Omental fat pad (tissue), 4 donors: ENCODE data around the gene COBLL1. TPM values are rescaled to one million over a fixed set of nuclear protein-coding genes. Genes with fewer than 3 reads are reported as not detected.

ENCODE experiments used
- ATAC-seq: fragments of 150-250 bp; one replicate; pipeline ENCODE4 v1.9.1; 2016; ENCODE audit warnings: mild to moderate bottlenecking, moderate library complexity; ENCODE audit not compliant: low FRiP score
- DNase-seq: peaks from one replicate; pipeline ENCODE4 v3.0.0-alpha.2; 2019; ENCODE audit warnings: low spot score
- total RNA-seq, 4 donors: library from RNA; depleted of rRNA; stranded (reverse); fragments of >200 nt; gene quantifications; one replicate each; pipeline ENCODE4 v1.1.0, GENCODE V29; 2016
- TF ChIP-seq, protein P1 (sequence below), 3 donors: fragments of 450-650 bp; IDR thresholded peaks; one replicate each; pipeline ENCODE4 v1.5.1; 2016 to 2017; ENCODE audit warnings: antibody characterized with exemption in 3 of 3, mild to moderate bottlenecking in 3 of 3, moderate library complexity in 2 of 3

COBLL1 gene
- total RNA-seq, 4 donors from 2014 or later: 38.1 to 114 (median 68.5) TPM

DNA sequence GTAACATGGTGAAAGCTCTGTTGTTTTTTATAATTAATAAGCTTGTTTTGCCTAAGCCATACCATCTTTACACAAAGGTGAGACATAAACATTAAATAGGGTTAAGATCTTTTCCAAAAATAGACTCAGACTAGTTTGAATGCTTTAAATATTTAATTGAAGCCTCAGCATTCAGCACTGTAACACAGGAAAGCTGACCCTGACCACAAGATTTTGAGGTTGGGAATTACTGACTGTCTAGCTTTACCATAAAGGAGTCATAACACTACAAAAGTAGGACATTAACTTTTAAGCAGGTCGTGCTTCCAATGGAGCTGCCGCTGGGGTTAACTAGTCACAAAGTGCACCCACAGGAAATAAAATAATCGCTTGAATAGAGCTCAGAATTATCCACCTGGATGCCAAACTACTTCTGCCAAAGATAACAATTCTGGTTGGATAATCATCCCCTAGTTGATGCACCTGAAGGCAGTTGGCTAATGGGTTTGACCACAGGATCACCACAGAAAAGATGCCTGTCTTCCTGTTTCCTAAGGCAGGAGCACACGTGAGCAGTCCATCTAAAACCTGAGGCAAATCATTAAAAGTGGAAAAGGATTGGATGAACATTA lies 106.2 kb downstream of the COBLL1 start:
- no peak for DNase-seq
- TF ChIP-seq, protein P1, sequence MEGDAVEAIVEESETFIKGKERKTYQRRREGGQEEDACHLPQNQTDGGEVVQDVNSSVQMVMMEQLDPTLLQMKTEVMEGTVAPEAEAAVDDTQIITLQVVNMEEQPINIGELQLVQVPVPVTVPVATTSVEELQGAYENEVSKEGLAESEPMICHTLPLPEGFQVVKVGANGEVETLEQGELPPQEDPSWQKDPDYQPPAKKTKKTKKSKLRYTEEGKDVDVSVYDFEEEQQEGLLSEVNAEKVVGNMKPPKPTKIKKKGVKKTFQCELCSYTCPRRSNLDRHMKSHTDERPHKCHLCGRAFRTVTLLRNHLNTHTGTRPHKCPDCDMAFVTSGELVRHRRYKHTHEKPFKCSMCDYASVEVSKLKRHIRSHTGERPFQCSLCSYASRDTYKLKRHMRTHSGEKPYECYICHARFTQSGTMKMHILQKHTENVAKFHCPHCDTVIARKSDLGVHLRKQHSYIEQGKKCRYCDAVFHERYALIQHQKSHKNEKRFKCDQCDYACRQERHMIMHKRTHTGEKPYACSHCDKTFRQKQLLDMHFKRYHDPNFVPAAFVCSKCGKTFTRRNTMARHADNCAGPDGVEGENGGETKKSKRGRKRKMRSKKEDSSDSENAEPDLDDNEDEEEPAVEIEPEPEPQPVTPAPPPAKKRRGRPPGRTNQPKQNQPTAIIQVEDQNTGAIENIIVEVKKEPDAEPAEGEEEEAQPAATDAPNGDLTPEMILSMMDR (IDR thresholded peaks at IDR 0.05): no peak
- ATAC-seq: no peak

GRCh38 chr2:164734196-164734595 lies 107.4 kb downstream of the COBLL1 start:
- TF ChIP-seq, protein P1 (IDR thresholded peaks at IDR 0.05): no peak
- ATAC-seq: no peak
- no peak for DNase-seq

DNA sequence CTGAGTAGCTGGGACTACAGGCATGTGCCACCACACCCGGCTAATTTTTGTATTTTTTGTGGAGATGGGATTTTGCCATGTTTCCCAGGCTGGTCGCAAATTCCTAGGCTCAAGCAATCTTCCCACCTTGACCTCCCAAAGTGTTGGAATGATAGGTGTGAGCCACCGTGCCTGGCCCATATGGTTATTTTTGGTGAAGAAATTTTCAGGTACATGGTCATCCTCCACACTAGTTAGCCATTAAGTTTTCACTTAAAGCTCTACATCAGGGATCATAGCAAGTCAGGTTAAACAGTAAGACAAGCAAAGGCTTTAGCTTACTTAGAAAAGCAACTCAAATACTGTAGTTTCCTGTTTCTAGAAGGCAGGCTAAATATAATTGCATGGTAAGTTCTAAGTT lies 116.1 kb downstream of the COBLL1 start:
- ATAC-seq (no peak), DNase-seq (no peak)
- TF ChIP-seq, protein P1 (IDR thresholded peaks at IDR 0.05): no peak

- no peak for ATAC-seq
- no peak for DNase-seq
- TF ChIP-seq, protein P1 (IDR thresholded peaks at IDR 0.05): no peak
Observed at GRCh38 chr2:164722616-164723338, 118.8 kb downstream of the COBLL1 start.

DNA sequence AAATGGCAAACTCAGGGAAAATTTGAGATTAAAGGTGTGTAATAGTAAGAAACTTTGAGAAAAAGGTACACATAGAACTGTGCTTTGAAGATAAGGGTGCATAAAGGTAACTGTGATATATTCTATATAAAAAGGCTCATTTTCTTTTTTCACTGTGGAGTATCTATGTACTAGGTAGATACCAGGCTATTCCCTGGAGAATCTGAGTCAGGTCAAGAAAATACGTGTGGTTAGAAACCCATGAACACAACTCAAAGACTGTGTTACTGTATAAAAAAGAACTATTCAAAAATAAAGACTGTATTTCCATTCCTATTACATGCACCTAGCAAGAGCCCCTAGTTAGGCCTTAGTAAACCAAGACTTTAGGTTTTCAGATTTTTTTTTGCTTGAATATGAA lies 120.2 kb downstream of the COBLL1 start:
- DNase-seq (no peak), ATAC-seq (no peak)
- TF ChIP-seq, protein P1 (IDR thresholded peaks at IDR 0.05): no peak

DNA sequence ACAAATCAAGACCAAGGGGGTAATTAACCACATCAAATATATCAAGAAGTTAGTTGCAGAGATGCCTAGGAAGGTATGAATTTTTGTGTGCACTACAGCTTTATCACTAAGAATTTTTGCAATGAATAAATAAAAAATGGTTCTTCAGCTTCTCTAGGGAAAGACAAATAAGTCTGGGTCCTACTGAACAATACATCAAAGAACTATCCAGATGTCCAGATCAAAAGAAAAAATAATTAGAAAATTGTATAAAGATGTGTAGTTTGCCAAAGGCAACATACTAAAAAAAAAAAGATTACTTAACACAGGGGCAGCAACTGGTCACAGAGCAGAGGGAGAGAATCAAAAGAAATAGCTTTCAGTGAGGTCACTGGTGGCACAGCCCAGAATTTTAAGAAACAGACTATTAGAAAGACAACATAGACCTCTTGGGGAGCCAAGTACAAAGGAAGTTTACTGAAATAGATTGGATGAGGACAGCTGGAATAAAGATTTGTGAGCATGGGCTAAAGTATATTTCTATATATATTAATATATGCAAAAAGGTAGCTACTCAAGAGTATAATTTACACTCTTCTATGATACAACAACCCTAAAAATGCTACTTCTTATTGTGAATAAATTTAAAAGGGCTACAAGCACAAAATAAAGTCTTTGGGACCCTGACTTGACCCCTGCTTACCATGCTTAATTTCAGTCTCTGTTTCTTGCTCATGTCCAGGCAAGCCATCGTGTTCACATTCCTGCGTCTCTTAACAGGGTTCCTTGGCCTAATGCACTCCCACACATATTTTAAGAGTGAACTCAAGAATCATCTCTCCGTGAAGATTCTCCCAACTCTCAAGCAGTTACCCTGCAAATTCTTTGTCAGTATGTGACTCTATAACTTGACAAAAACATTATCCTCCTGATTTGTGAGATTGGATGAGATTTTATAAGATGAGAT lies 121.4 kb downstream of the COBLL1 start:
- TF ChIP-seq, protein P1 (IDR thresholded peaks at IDR 0.05): no peak

More for the DNA sequence above, 121.4 kb downstream of the COBLL1 start:
- DNase-seq (no peak), ATAC-seq (peak; percentile 61)
